HG03060 (cell line): ENCODE data around the gene KRTAP5-8.
"Not testable (repeated sequence)": the region's sequence is repeated elsewhere in the genome, so short reads cannot be mapped to it uniquely, and the experiment has no call there.

Source experiments
- ATAC-seq: cut with Tn5 transposase; IDR thresholded peaks from one replicate; pipeline ENCODE4 v1.9.1; 2021; ENCODE audit warnings: low read depth, moderate number of reproducible peaks; ENCODE audit not compliant: unreplicated experiment

Gene KRTAP5-8

GRCh38 chr11:71537977-71538665, at the start of gene KRTAP5-8:
KRTAP5-8 (plus strand) TSS chr11:71538025; CDS start chr11:71538056, 31 bp downstream.
- not testable (repeated sequence) for ATAC-seq

GRCh38 chr11:71488681-71489270, 49.0 kb upstream of the KRTAP5-8 start:
- no peak for ATAC-seq

GRCh38 chr11:71489311-71490043, 48.3 kb upstream of the KRTAP5-8 start:
- ATAC-seq: no peak

GRCh38 chr11:71490044-71490730, 47.6 kb upstream of the KRTAP5-8 start:
- ATAC-seq: no peak

GRCh38 chr11:71490731-71491390, 47.0 kb upstream of the KRTAP5-8 start:
- ATAC-seq: no peak

- ATAC-seq: no peak
These were observed 46.3 kb upstream of the KRTAP5-8 start for GRCh38 chr11:71491531-71491930.

GRCh38 chr11:71491940-71492339, 45.9 kb upstream of the KRTAP5-8 start:
- ATAC-seq: no peak

GRCh38 chr11:71495286-71496230, 42.3 kb upstream of the KRTAP5-8 start:
- ATAC-seq: no peak

GRCh38 chr11:71496421-71496820, 41.4 kb upstream of the KRTAP5-8 start:
- no peak for ATAC-seq

GRCh38 chr11:71498091-71498490, 39.7 kb upstream of the KRTAP5-8 start:
- ATAC-seq: no peak

- ATAC-seq: no peak
These were observed 38.7 kb upstream of the KRTAP5-8 start for GRCh38 chr11:71499125-71499524.

- ATAC-seq: no peak
These were observed 38.3 kb upstream of the KRTAP5-8 start for GRCh38 chr11:71499546-71499945.

GRCh38 chr11:71500601-71501021, 37.2 kb upstream of the KRTAP5-8 start:
- ATAC-seq: no peak

GRCh38 chr11:71501071-71501985, 36.5 kb upstream of the KRTAP5-8 start:
- no peak for ATAC-seq

- ATAC-seq: no peak
These were observed 35.8 kb upstream of the KRTAP5-8 start for GRCh38 chr11:71502026-71502425.

- no peak for ATAC-seq
These were observed 34.9 kb upstream of the KRTAP5-8 start for GRCh38 chr11:71502871-71503435.

- ATAC-seq: no peak
These were observed 33.3 kb upstream of the KRTAP5-8 start for GRCh38 chr11:71504531-71504930.

- ATAC-seq: no peak
These were observed 32.8 kb upstream of the KRTAP5-8 start for GRCh38 chr11:71505001-71505400.
